Activated T-cell treated with anti-CD3 and anti-CD28 coated beads, Interleukin-2, amount 50 U/mL, for 24 hours (primary cell): ENCODE measurements around the gene LAIR2.
"Not testable (repeated sequence)": the region's sequence is repeated elsewhere in the genome, so short reads cannot be mapped to it uniquely, and the experiment has no call there.

Experiments
- DNase-seq: peaks from one replicate; pipeline ENCODE4 v3.0.0-alpha.2; 2020
- H3K27ac Mint-ChIP-seq: 2 replicates; pipeline ENCODE4 v1.8.0; 2020; ENCODE audit warnings: mild to moderate bottlenecking, mixed read lengths
- H3K27me3 Mint-ChIP-seq: 2 replicates; pipeline ENCODE4 v1.8.0; 2020; ENCODE audit warnings: mixed read lengths
- H3K36me3 Mint-ChIP-seq: 2 replicates; pipeline ENCODE4 v1.8.0; 2020; ENCODE audit warnings: low read depth, mixed read lengths
- H3K4me1 Mint-ChIP-seq: 2 replicates; pipeline ENCODE4 v1.8.0; 2020; ENCODE audit warnings: low read depth, mixed read lengths
- H3K4me3 Mint-ChIP-seq: 2 replicates; pipeline ENCODE4 v1.8.0; 2020; ENCODE audit warnings: mild to moderate bottlenecking, moderate library complexity, mixed read lengths
- H3K9me3 Mint-ChIP-seq: 2 replicates; pipeline ENCODE4 v1.8.0; 2020; ENCODE audit warnings: mixed read lengths

Gene LAIR2

DNA sequence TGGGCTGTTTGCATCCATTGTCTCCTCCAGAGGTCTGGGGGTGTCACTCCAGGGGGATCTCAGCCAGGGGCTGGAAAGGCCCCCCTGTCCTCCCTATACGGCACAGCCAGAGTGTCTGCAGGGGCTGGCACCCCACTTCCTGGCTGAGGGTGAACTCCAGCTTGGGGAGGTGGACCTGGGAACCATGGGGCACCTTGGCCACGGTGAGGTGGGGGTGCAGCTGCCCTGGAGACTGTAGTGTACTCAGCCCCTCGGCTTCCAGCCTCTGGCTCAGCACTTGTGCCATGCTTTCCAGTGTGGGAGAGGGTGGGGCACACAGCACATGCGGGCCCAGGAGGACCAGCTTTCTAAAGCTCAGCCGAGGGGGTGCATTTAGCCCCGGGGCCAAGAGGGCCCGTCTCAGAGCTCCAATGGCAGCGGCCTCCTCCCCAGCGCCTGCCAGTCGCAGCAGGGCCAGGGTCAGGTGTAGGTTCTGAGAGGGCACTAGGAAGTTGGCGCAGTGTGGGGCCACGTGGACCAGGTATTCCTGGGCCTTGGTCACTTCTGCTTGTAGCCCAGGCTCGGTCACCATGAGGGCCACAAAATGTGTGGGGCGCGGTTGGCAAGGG lies 40.5 kb upstream of the LAIR2 start:
- peak overlapping the region; percentile 82 for H3K27ac Mint-ChIP-seq
- H3K9me3 Mint-ChIP-seq, result no peaks in the 10 kb centered on the region
- DNase-seq, result no peak
- peaks cover 39% of the 10 kb centered on the region for H3K4me1 Mint-ChIP-seq
- peaks cover 13% of the 10 kb centered on the region for H3K27me3 Mint-ChIP-seq
- H3K36me3 Mint-ChIP-seq, result peaks cover 61% of the 10 kb centered on the region
- H3K4me3 Mint-ChIP-seq, result peak overlapping the region; percentile 77

GRCh38 chr19:54462655-54463530 lies 39.7 kb upstream of the LAIR2 start:
- H3K9me3 Mint-ChIP-seq, result no peaks in the 10 kb centered on the region
- peaks cover 53% of the 10 kb centered on the region for H3K36me3 Mint-ChIP-seq
- peak overlapping the region; percentile 95 for H3K27ac Mint-ChIP-seq
- H3K4me3 Mint-ChIP-seq, result peak overlapping the region; percentile 80
- peaks cover 13% of the 10 kb centered on the region for H3K27me3 Mint-ChIP-seq
- peak; percentile 82 for DNase-seq
- peaks cover 39% of the 10 kb centered on the region for H3K4me1 Mint-ChIP-seq

DNA sequence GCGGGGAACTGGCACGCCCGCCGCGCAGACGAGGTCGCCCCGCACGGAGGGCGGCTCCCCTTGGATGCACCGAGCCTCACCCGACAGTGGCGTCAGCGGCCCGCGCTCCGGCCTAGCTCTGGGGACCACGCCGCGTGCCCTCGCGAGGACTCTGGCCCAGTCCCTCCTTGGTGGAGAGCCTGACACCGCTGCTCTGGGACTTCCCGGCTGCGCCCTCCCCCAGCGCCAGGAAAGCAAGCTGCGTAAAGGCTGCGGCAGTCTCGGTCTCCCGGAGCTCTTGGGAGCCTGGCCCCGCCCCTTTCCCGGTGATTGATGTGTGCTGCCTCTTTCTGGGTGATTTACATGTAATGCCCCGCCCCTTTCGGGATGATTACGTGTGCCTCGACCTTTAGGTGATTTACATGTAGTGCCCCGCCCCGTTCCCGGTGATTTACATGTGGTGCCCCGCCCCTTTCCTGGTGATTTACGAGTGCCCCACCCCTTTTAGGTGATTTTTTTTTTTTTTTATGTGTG lies 39.0 kb upstream of the LAIR2 start, which contains the start of gene LENG9:
TSS of gene LENG9 (minus strand) at position 248 of the 513 bp plus-strand sequence. CDS start 252 bp downstream, outside the sequence.
- peaks cover 46% of the 10 kb centered on the region for H3K36me3 Mint-ChIP-seq
- peak within 1 kb of the TSS; percentile 95 for H3K27ac Mint-ChIP-seq
- no peaks in the 10 kb centered on the region for H3K9me3 Mint-ChIP-seq
- H3K4me3 Mint-ChIP-seq, result peak within 1 kb of the TSS; percentile 80
- H3K27me3 Mint-ChIP-seq, result peaks cover 19% of the 10 kb centered on the region
- H3K4me1 Mint-ChIP-seq, result peaks cover 32% of the 10 kb centered on the region
- DNase-seq, result peak; percentile 94

DNA sequence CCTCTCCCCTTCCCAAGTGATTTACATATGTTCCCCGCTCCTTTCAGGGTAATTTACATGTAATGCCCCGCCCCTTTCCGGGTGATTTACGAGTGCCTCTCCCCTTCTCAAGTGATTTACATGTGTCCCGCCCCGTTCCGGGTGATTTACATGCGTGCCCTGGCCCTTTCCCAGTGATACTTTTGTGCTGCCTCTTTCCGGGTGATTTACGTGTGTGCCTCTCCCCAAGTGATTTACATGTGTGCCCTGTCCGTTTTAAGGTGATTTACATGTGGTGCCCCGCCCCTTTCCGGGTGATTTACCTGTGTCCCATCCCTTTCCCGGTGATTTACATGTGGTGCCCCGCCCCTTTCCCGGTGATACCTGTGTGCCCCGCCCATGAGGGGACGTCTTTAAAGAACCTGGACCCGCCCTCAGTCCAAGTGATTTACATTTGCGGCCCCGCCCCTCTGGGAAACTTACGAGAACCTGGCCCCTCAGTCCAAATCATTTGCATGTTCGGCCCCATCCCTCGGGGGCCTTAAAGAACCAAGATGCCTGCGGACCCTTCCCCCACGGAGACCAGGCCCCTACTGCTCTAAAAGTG lies 38.5 kb upstream of the LAIR2 start:
- H3K4me3 Mint-ChIP-seq, result peak overlapping the region; percentile 80
- H3K9me3 Mint-ChIP-seq, result no peaks in the 10 kb centered on the region
- peak; percentile 89 for DNase-seq
- peaks cover 41% of the 10 kb centered on the region for H3K36me3 Mint-ChIP-seq
- H3K4me1 Mint-ChIP-seq, result peaks cover 27% of the 10 kb centered on the region
- peak overlapping the region; percentile 95 for H3K27ac Mint-ChIP-seq
- peaks cover 24% of the 10 kb centered on the region for H3K27me3 Mint-ChIP-seq

DNA sequence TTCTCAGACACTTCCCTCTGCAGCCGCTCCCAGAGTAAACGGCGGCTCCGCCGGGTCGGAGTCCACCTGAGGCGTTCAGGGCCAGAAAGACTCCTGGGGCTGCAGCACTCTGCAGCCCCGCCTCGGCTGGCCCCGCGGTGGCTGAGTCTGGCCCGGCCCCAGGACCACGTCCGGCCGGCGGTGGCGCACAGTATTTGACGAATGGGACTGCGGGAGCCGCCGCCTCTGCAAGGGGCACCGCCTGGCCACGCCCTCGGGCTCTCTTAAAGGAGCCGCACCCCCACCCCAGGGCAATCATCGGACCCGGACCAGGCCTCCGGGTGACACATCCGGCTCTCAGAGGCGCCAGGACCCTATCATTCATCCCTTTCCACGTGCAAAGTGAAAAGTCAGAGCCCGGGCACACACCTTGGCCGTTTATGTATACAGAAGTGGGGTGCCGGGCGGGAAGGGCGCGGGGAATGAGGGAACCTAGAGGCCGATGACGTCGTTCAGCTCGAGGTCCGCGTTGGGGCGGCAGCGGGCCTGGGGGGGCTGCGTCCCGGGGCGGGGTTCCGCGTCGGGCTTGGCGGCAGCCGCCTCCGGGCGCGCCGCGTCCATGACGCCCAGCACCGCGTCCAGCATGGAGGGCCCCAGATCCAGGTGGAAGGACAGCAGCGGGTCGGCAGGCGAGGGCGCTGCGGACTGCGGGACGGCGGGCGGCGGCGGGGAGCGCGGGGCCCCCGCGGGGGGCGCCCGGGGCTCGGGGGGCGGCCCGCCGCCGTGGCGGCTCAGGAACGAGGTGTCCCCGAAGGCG lies 37.8 kb upstream of the LAIR2 start:
- Mint-ChIP-seq H3K4me3 (peak overlapping the region; percentile 80), H3K36me3 (peaks cover 34% of the 10 kb centered on the region), H3K27me3 (peaks cover 31% of the 10 kb centered on the region), H3K4me1 (peaks cover 23% of the 10 kb centered on the region), H3K9me3 (no peaks in the 10 kb centered on the region), H3K27ac (peak overlapping the region; percentile 95)
- peak; percentile 87 for DNase-seq

- Mint-ChIP-seq H3K9me3 (no peaks in the 10 kb centered on the region), H3K27ac (peak overlapping the region; percentile 44)
These were observed 37.1 kb upstream of the LAIR2 start for GRCh38 chr19:54465426-54466109.

GRCh38 chr19:54466110-54466480 lies 36.5 kb upstream of the LAIR2 start:
- peak overlapping the region; percentile 18 for H3K27ac Mint-ChIP-seq
- not testable (repeated sequence) for H3K9me3 Mint-ChIP-seq, DNase-seq
- peaks cover 24% of the 10 kb centered on the region for H3K4me1 Mint-ChIP-seq
- peak overlapping the region; percentile 45 for H3K4me3 Mint-ChIP-seq
- H3K36me3 Mint-ChIP-seq, result peaks cover 26% of the 10 kb centered on the region
- H3K27me3 Mint-ChIP-seq, result peaks cover 42% of the 10 kb centered on the region

More at GRCh38 chr19:54465426-54466109, 37.1 kb upstream of the LAIR2 start:
- no peak for DNase-seq
- H3K4me3 Mint-ChIP-seq, result peak overlapping the region; percentile 45
- peaks cover 31% of the 10 kb centered on the region for H3K36me3 Mint-ChIP-seq
- peaks cover 23% of the 10 kb centered on the region for H3K4me1 Mint-ChIP-seq
- H3K27me3 Mint-ChIP-seq, result peaks cover 39% of the 10 kb centered on the region

GRCh38 chr19:54469496-54469934 lies 33.1 kb upstream of the LAIR2 start:
- H3K9me3 Mint-ChIP-seq, result no peaks in the 10 kb centered on the region

GRCh38 chr19:54470276-54470887 lies 32.2 kb upstream of the LAIR2 start:
- DNase-seq, result no peak
- H3K9me3 Mint-ChIP-seq, result no peaks in the 10 kb centered on the region
- no peak overlapping the region for H3K4me3 Mint-ChIP-seq
- no peaks in the 10 kb centered on the region for H3K36me3 Mint-ChIP-seq
- no peak overlapping the region for H3K27ac Mint-ChIP-seq
- H3K27me3 Mint-ChIP-seq, result peaks cover 58% of the 10 kb centered on the region
- peaks cover 12% of the 10 kb centered on the region for H3K4me1 Mint-ChIP-seq

More at GRCh38 chr19:54469496-54469934, 33.1 kb upstream of the LAIR2 start:
- Mint-ChIP-seq H3K36me3 (no peaks in the 10 kb centered on the region), H3K4me3 (no peak overlapping the region), H3K4me1 (peaks cover 14% of the 10 kb centered on the region), H3K27me3 (peaks cover 56% of the 10 kb centered on the region), H3K27ac (no peak overlapping the region)
- DNase-seq, result no peak

GRCh38 chr19:54470991-54471782 lies 31.4 kb upstream of the LAIR2 start:
- H3K27me3 Mint-ChIP-seq, result peaks cover 53% of the 10 kb centered on the region
- no peak overlapping the region for H3K27ac Mint-ChIP-seq
- H3K36me3 Mint-ChIP-seq, result no peaks in the 10 kb centered on the region
- peaks cover 12% of the 10 kb centered on the region for H3K4me1 Mint-ChIP-seq
- H3K9me3 Mint-ChIP-seq, result no peaks in the 10 kb centered on the region
- H3K4me3 Mint-ChIP-seq, result no peak overlapping the region
- DNase-seq, result no peak

GRCh38 chr19:54473071-54473891 lies 29.4 kb upstream of the LAIR2 start, which contains the start of gene CDC42EP5:
CDC42EP5 (minus strand) TSS chr19:54473296; CDS start chr19:54465547, 7,749 bp downstream.
- DNase-seq, result no peak
- Mint-ChIP-seq H3K4me3 (no peak within 1 kb of the TSS), H3K9me3 (no peaks in the 10 kb centered on the region), H3K36me3 (no peaks in the 10 kb centered on the region), H3K27me3 (peaks cover 55% of the 10 kb centered on the region), H3K27ac (no peak within 1 kb of the TSS), H3K4me1 (peaks cover 12% of the 10 kb centered on the region)

DNA sequence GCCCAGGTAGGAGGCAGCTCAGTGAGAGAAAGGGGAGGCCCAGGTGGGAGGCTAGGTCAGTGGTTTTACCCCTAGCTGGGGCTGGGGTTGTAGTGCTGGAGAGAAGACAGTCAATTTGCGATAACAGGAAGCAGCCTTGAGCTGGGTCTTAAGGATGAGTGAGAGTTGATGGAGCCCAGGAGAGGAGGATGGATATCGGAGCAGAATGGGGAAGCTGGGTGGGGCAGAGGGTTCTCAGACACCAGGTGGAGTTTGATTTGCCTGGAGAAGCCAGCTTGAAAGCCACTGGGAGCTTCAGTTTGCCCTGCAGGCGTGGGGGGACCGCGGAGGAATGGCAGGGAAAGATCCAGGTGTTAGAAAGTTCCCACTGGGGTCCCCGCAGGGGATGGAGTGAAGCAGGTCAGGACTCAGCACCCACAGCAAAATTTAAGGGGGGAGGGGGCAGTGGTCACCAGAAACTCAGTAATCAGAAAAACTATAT lies 28.7 kb upstream of the LAIR2 start:
- no peaks in the 10 kb centered on the region for H3K36me3 Mint-ChIP-seq
- no peak overlapping the region for H3K4me3 Mint-ChIP-seq
- H3K27ac Mint-ChIP-seq, result no peak overlapping the region
- no peak for DNase-seq
- H3K9me3 Mint-ChIP-seq, result no peaks in the 10 kb centered on the region
- H3K4me1 Mint-ChIP-seq, result peaks cover 12% of the 10 kb centered on the region
- H3K27me3 Mint-ChIP-seq, result peaks cover 54% of the 10 kb centered on the region
